Immature natural killer cell (primary cell): ENCODE results near the gene SLC45A2. TPM values are rescaled to one million over a fixed set of nuclear protein-coding genes. Genes with fewer than 3 reads are reported as not detected.
"Not testable (repeated sequence)": the region's sequence is repeated elsewhere in the genome, so short reads cannot be mapped to it uniquely, and the experiment has no call there.

Experiments
- DNase-seq, 3 donors: peaks; one replicate each; pipeline ENCODE4 v3.0.0; 2022; ENCODE audit warnings: mixed read lengths in 1 of 3
- H3K27ac Mint-ChIP-seq, 6 donors: one replicate each; pipeline ENCODE4 v1.8.0; 2020; ENCODE audit warnings: mixed read lengths in 6 of 6, mild to moderate bottlenecking in 5 of 6, inconsistent platforms in 4 of 6, moderate library complexity in 3 of 6
- H3K27me3 Mint-ChIP-seq, 3 donors: one replicate each; pipeline ENCODE4 v1.8.0; 2020 to 2021; ENCODE audit warnings: low read depth in 3 of 3, mild to moderate bottlenecking in 3 of 3, mixed read lengths in 3 of 3, moderate library complexity in 3 of 3, inconsistent platforms in 1 of 3
- H3K36me3 Mint-ChIP-seq, 3 donors: one replicate each; pipeline ENCODE4 v1.8.0; 2020; ENCODE audit warnings: mixed read lengths in 3 of 3, inconsistent platforms in 2 of 3, mild to moderate bottlenecking in 2 of 3
- H3K4me1 Mint-ChIP-seq, 2 donors: one replicate each; pipeline ENCODE4 v1.8.0; 2020; ENCODE audit warnings: inconsistent platforms in 2 of 2, mild to moderate bottlenecking in 2 of 2, mixed read lengths in 2 of 2, moderate library complexity in 1 of 2
- H3K4me3 Mint-ChIP-seq, 5 donors: one replicate each; pipeline ENCODE4 v1.8.0; 2020; ENCODE audit warnings: mild to moderate bottlenecking in 5 of 5, mixed read lengths in 5 of 5, inconsistent platforms in 3 of 5, moderate library complexity in 3 of 5
- H3K9me3 Mint-ChIP-seq, 6 donors: one replicate each; pipeline ENCODE4 v1.8.0; 2020; ENCODE audit warnings: mild to moderate bottlenecking in 6 of 6, mixed read lengths in 6 of 6, inconsistent platforms in 4 of 6, moderate library complexity in 3 of 6
- polyA plus RNA-seq, 3 donors: library from polyadenylated mRNA; unstranded; fragments of 300-500 nt; fragmentation: Illumina TruSeq; gene quantifications; one replicate each; pipeline ENCODE4 v1.2.3, GENCODE V29; 2021

Gene SLC45A2
- polyA plus RNA-seq, 3 donors from 2014 or later = not detected

DNA sequence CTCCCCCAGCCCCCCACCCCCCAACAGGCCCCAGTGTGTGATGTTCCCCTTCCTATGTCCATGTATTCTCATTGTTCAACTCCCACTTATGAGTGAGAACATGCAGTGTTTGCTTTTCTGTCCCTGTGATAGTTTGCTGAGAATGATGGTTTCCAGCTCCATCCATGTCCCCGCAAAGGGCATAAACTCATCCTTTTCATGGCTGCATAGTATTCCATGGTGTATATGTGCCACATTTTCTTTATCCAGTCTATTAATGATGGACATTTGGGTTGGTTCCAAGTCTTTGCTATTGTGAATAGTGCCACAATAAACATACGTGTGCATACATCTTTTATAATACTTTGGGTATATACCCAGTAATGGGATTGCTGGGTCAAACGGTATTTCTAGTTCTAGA lies 69.6 kb downstream of the SLC45A2 start:
- H3K9me3 Mint-ChIP-seq = peaks cover 2 to 41% (median 15%) of the 10 kb centered on the region in 6 donors
- not testable (repeated sequence) for H3K4me3 Mint-ChIP-seq, DNase-seq, H3K4me1 Mint-ChIP-seq, H3K27me3 Mint-ChIP-seq, H3K36me3 Mint-ChIP-seq, H3K27ac Mint-ChIP-seq

DNA sequence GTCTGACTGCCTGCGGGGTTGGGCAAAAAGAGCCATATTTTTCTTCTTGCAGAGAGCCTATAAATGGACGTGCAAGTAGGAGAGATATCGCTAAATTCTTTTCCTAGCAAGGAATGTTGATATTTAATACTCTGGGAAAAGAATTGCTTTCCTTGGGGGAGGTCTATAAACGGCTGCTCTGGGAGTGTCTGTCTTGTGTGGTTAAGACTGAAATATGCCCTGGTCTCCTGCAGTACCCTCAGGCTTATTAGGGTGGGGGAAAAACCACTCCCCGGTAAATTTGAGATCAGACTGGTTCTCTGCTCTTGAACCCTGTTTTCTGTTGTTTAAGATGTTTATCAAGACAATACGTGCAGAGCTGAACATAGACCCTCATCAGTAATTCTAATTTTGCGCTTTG lies 78.2 kb downstream of the SLC45A2 start:
- H3K4me3 Mint-ChIP-seq = not testable (repeated sequence)

DNA sequence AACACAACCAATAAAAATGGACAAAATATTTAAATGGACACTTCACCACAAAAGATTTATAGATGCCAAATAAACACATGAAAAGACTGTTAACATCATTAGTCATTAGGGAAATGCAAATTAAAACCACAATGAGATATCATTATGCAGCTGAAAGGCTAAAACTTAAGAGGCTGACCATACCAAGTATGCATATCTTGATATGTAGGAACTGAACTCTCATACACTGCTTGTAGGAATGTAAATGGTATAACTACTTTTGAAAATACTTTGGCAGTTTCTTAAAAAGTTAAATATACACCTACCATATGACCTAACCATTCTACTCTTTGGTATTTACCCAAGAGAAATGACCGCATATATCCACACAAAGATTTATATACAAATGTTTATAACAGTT lies 79.1 kb downstream of the SLC45A2 start:
- Mint-ChIP-seq H3K9me3 (peaks cover 16 to 57% (median 31%) of the 10 kb centered on the region in 6 donors), H3K27ac (no peak overlapping the region), H3K36me3 (peaks cover 0 to 5% (median 4%) of the 10 kb centered on the region in 3 donors)

More for the DNA sequence above, 78.2 kb downstream of the SLC45A2 start:
- H3K27ac Mint-ChIP-seq, H3K36me3 Mint-ChIP-seq, H3K4me1 Mint-ChIP-seq, DNase-seq, H3K27me3 Mint-ChIP-seq: not testable (repeated sequence)
- peaks cover 16 to 55% (median 31%) of the 10 kb centered on the region in 6 donors for H3K9me3 Mint-ChIP-seq

DNA sequence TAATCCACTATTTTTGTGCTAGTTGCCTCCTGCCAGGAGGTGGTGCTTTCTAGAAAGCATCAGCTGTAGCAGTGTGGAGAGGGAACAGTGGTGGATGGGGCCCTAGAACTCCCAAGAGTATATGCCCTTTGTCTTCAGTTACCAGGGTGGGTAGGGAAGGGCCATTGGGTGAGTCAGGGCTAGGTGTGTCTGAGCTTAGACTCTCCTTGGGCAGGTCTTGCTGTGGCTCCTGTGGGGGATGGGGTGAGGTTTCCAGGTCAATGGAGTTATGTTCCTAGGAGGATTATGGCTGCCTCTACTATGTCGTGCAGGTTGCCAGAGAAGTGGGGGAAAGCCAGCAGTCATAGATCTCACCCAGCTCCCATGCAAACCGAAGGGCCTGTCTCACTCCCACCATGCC lies 81.4 kb downstream of the SLC45A2 start:
- Mint-ChIP-seq H3K27ac (no peak overlapping the region), H3K4me1 (no peaks in the 10 kb centered on the region), H3K9me3 (peaks cover 16 to 48% (median 28%) of the 10 kb centered on the region in 6 donors), H3K27me3 (peaks cover 2 to 4% (median 3%) of the 10 kb centered on the region in 3 donors), H3K36me3 (peaks cover 0 to 5% (median 4%) of the 10 kb centered on the region in 3 donors), H3K4me3 (no peak overlapping the region)
- no peak for DNase-seq

More for the DNA sequence above, 79.1 kb downstream of the SLC45A2 start:
- no peaks in the 10 kb centered on the region for H3K4me1 Mint-ChIP-seq
- H3K27me3 Mint-ChIP-seq = peaks cover 2 to 4% (median 3%) of the 10 kb centered on the region in 3 donors
- no peak for DNase-seq
- no peak overlapping the region for H3K4me3 Mint-ChIP-seq

DNA sequence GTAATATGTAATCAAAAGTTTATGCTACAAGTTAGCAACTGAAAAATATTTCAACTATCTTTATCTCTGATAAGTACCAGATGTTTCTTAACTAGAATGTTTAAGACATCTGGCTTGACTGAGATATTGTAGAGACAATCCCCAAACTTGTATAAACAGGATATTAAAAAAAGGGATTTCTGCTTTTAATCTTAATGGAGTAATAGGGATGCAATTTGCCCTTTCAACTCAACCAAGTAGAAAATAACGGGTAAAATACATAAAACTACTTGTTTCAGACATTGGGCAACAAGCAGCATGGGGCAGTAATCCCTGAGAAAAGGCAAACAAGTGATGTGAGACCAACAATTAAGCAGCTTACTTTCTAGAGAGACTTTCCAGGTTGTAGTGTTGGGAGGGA lies 83.3 kb downstream of the SLC45A2 start:
- no peak for DNase-seq
- H3K4me1 Mint-ChIP-seq = no peaks in the 10 kb centered on the region
- H3K27me3 Mint-ChIP-seq = peaks cover 2 to 5% (median 4%) of the 10 kb centered on the region in 3 donors
- no peak overlapping the region for H3K27ac Mint-ChIP-seq
- peaks cover 9 to 29% (median 15%) of the 10 kb centered on the region in 6 donors for H3K9me3 Mint-ChIP-seq
- no peaks in the 10 kb centered on the region for H3K36me3 Mint-ChIP-seq
- H3K4me3 Mint-ChIP-seq = no peak overlapping the region

Other genes starting within 250 kb of the SLC45A2 start
- not detected for gene ADAMTS12, start 92.7 kb downstream of the SLC45A2 start, polyA plus RNA-seq
- gene RXFP3, start 48.3 kb downstream of the SLC45A2 start, polyA plus RNA-seq = not detected
- gene AMACR, start 23.4 kb upstream of the SLC45A2 start, polyA plus RNA-seq = 10 to 100 TPM in 2 of 3 donors, 1 to 10 TPM in 1; 5.9 to 12.6 (median 11.2) TPM
- gene C1QTNF3, start 58.5 kb upstream of the SLC45A2 start, polyA plus RNA-seq = under 1 TPM in 2 of 3 donors, not detected in 1; 0.27 to 0.82 TPM